ENCODE results near the gene NPW. TPM values are rescaled to one million over a fixed set of nuclear protein-coding genes. Genes with fewer than 3 reads are reported as not detected.

The NPW gene
- total and polyA plus RNA-seq, 2 donors (not counting 3 experiments of a cell fraction or from before 2014, with no cell fraction given) = 0.84 to 3.3 TPM

DNA sequence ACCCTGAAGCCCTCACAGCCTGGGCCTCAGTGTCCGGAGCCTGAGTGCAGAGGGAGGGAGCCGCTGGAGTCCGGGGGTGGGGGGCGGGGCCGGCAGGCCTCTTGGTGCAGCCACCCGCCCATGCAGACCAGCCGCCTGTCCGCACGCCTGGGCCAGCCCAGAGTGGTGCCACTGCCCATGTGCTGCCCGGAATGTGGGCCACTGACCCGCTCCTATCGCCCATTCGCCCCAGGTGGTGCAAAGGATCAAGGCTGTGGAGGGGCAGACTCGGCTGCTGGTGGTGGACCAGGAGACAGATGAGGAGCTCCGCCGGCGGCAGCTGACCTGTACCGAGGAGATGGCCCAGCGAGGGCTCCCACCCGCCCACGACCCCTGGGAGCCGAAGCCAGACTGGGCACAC is 9.8 kb downstream of the NPW start:
- Histone ChIP-seq H3K4me3 (replicated peaks in 1 of 3; ENCODE audit: insufficient read depth in 1 of 3, low read depth in 1 of 3, low read length in 3 of 3) (no peak overlapping the region), H3K27me3 (ENCODE audit: control insufficient read depth in 2 of 2, insufficient read depth in 2 of 2, low read length in 2 of 2) (no peaks in the 10 kb centered on the region), H3K79me2 (ENCODE audit: control insufficient read depth, insufficient read depth, low read length) (peaks cover 19% of the 10 kb centered on the region), H3K4me1 (ENCODE audit: control insufficient read depth, extremely low read depth, insufficient read depth, low read length) (peaks cover 42% of the 10 kb centered on the region), H3K36me3 (ENCODE audit: control insufficient read depth in 2 of 2, extremely low read depth in 1 of 2, insufficient read depth in 2 of 2, low read length in 2 of 2) (no peaks in the 10 kb centered on the region), H4K20me1 (replicated peaks; ENCODE audit: control insufficient read depth, extremely low read depth, insufficient read depth, low read length) (no peaks in the 10 kb centered on the region), H2AFZ (ENCODE audit: low read depth, low read length) (no peak overlapping the region), H3K27ac (ENCODE audit: insufficient read depth, low read depth, low read length) (no peak overlapping the region), H3K4me2 (ENCODE audit: insufficient read depth, low read length) (no peak overlapping the region), H3K9ac (replicated peaks; ENCODE audit: extremely low read depth, insufficient read depth, low read length) (no peak overlapping the region), H3K9me1 (replicated peaks; ENCODE audit: control insufficient read depth, extremely low read depth, insufficient read depth, low read length) (no peaks in the 10 kb centered on the region), H3K9me3 (replicated peaks; ENCODE audit: control insufficient read depth, insufficient read depth, low read length) (no peaks in the 10 kb centered on the region)
- dilution Hi-C loops (cut with MboI; ENCODE audit: extremely low pct_ligation_motif_present, low sequenced_read_pairs) (loop anchor here (25.0 kb wide), 1 partner anchor 133 kb away; the partner anchor contains the start of gene TRAF7), intact Hi-C loops (cut with micrococcal nuclease) (no loop called here)
- no peak for FAIRE-seq
- POLR2A ChIA-PET = no interaction called here
- CTCF ChIA-PET = no interaction called here
- BruUV-seq (replicated peaks) = no TSS peak
- TF ChIP-seq POLR2AphosphoS5 (IDR thresholded peaks at IDR 0.05; ENCODE audit: insufficient read depth, low read depth, low read length) (no peak), MYC (IDR thresholded peaks at IDR 0.05; ENCODE audit: low read depth, low read length) (no peak)
- TF ChIP-seq, protein P1, sequence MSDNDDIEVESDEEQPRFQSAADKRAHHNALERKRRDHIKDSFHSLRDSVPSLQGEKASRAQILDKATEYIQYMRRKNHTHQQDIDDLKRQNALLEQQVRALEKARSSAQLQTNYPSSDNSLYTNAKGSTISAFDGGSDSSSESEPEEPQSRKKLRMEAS (IDR thresholded peaks at IDR 0.05; ENCODE audit: insufficient read depth, insufficient read length) = no peak
- TF ChIP-seq, protein P2, sequence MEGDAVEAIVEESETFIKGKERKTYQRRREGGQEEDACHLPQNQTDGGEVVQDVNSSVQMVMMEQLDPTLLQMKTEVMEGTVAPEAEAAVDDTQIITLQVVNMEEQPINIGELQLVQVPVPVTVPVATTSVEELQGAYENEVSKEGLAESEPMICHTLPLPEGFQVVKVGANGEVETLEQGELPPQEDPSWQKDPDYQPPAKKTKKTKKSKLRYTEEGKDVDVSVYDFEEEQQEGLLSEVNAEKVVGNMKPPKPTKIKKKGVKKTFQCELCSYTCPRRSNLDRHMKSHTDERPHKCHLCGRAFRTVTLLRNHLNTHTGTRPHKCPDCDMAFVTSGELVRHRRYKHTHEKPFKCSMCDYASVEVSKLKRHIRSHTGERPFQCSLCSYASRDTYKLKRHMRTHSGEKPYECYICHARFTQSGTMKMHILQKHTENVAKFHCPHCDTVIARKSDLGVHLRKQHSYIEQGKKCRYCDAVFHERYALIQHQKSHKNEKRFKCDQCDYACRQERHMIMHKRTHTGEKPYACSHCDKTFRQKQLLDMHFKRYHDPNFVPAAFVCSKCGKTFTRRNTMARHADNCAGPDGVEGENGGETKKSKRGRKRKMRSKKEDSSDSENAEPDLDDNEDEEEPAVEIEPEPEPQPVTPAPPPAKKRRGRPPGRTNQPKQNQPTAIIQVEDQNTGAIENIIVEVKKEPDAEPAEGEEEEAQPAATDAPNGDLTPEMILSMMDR (IDR thresholded peaks at IDR 0.05; ENCODE audit: extremely low read depth in 1 of 2, insufficient read depth in 1 of 2, low read depth in 1 of 2, low read length in 2 of 2) = no peak
- no peak for DNase-seq (ENCODE audit: low read depth, low spot score)

DNA sequence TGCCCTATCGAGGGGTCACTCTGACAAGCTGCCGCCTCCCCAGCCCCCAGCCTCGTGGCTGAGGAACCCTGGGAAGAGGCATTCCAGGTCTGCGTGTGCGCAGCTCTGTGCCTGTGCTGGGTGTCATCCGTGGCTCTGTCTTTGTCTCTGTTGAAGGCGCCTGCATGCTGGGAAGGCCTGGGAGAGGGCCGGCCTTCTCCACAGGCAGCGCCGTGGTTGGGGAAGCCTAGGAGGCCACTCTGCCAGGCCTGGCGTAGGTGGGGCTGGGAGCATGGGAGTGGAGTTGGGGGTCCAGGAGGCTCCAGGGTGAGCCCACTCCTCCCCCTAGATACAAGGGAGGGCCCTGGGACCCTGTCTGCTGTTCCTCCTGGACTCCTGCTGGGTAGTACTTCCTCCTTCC is 10.5 kb downstream of the NPW start:
- Histone ChIP-seq H3K4me1 (ENCODE audit: control insufficient read depth, extremely low read depth, insufficient read depth, low read length) (peaks cover 48% of the 10 kb centered on the region), H3K27me3 (ENCODE audit: control insufficient read depth in 2 of 2, insufficient read depth in 2 of 2, low read length in 2 of 2) (no peaks in the 10 kb centered on the region), H3K4me2 (ENCODE audit: insufficient read depth, low read length) (no peak overlapping the region), H3K27ac (ENCODE audit: insufficient read depth, low read depth, low read length) (no peak overlapping the region), H3K9me3 (replicated peaks; ENCODE audit: control insufficient read depth, insufficient read depth, low read length) (no peaks in the 10 kb centered on the region), H3K36me3 (ENCODE audit: control insufficient read depth in 2 of 2, extremely low read depth in 1 of 2, insufficient read depth in 2 of 2, low read length in 2 of 2) (no peaks in the 10 kb centered on the region), H3K4me3 (replicated peaks in 1 of 3; ENCODE audit: insufficient read depth in 1 of 3, low read depth in 1 of 3, low read length in 3 of 3) (no peak overlapping the region), H4K20me1 (replicated peaks; ENCODE audit: control insufficient read depth, extremely low read depth, insufficient read depth, low read length) (no peaks in the 10 kb centered on the region), H2AFZ (ENCODE audit: low read depth, low read length) (no peak overlapping the region), H3K9ac (replicated peaks; ENCODE audit: extremely low read depth, insufficient read depth, low read length) (no peak overlapping the region), H3K79me2 (ENCODE audit: control insufficient read depth, insufficient read depth, low read length) (peaks cover 24% of the 10 kb centered on the region), H3K9me1 (replicated peaks; ENCODE audit: control insufficient read depth, extremely low read depth, insufficient read depth, low read length) (no peaks in the 10 kb centered on the region)
- no TSS peak for BruUV-seq (replicated peaks)
- POLR2A ChIA-PET = no interaction called here
- intact Hi-C loops (cut with micrococcal nuclease) = no loop called here
- no peak for DNase-seq (ENCODE audit: low read depth, low spot score)
- no peak for TF ChIP-seq MYC (IDR thresholded peaks at IDR 0.05; ENCODE audit: low read depth, low read length)
- TF ChIP-seq, protein P1 (IDR thresholded peaks at IDR 0.05; ENCODE audit: insufficient read depth, insufficient read length) = no peak
- TF ChIP-seq POLR2A (IDR thresholded peaks at IDR 0.05; ENCODE audit: low read depth, low read length) = no peak
- TF ChIP-seq EZH2 (IDR thresholded peaks at IDR 0.05; ENCODE audit: borderline replicate concordance, low read depth, low read length, severe bottlenecking) = no peak
- no peak for TF ChIP-seq FOS (IDR thresholded peaks at IDR 0.05; ENCODE audit: borderline replicate concordance, insufficient read depth, low read length)
- no peak for TF ChIP-seq JUN (IDR thresholded peaks at IDR 0.05; ENCODE audit: borderline replicate concordance, insufficient read depth, insufficient read length, low read depth)
- TF ChIP-seq POLR2AphosphoS5 (IDR thresholded peaks at IDR 0.05; ENCODE audit: insufficient read depth, low read depth, low read length) = no peak
- TF ChIP-seq GATA2 (IDR thresholded peaks at IDR 0.05; ENCODE audit: insufficient read depth, insufficient read length, low read depth, low read length) = no peak
- TF ChIP-seq, protein P2 (IDR thresholded peaks at IDR 0.05; ENCODE audit: extremely low read depth in 1 of 2, insufficient read depth in 1 of 2, low read depth in 1 of 2, low read length in 2 of 2) = no peak
- CTCF ChIA-PET = interaction anchor here (1.2 kb wide), 1 partner anchor 111 kb away, joined by 8 read pairs; no protein-coding TSS in a partner anchor
- dilution Hi-C loops (cut with MboI; ENCODE audit: extremely low pct_ligation_motif_present, low sequenced_read_pairs) = loop anchor here (25.0 kb wide), 1 partner anchor 132 kb away; the partner anchor contains the start of gene TRAF7
- no peak for FAIRE-seq
